RWPE1 (cell line): Measurements from ENCODE around the gene NTM.
"Not testable (repeated sequence)": the region's sequence is repeated elsewhere in the genome, so short reads cannot be mapped to it uniquely, and the experiment has no call there.

Experiments
- CTCF ChIA-PET: fragments of 350-600 bp; sonication (Branson Sonifier 250); formaldehyde crosslinking; extraction: SDS; loops from one replicate; lab custom pipeline; 2021; lab: Yijun Ruan, JAX
- POLR2A ChIA-PET: fragments of 400-600 bp; formaldehyde crosslinking; extraction: SDS; loops from one replicate; lab custom pipeline; 2020; ENCODE audit warnings: antibody characterized with exemption; ENCODE audit not compliant: low non-redundant PET; lab: Yijun Ruan, JAX
- DNase-seq: peaks from one replicate; pipeline ENCODE4 v3.0.0; 2012; ENCODE audit warnings: low spot score
- H3K27ac ChIP-seq: fragments of 450-650 bp; 2 replicates; pipeline ENCODE4 v1.5.1; 2017
- CTCF ChIP-seq: fragments of 450-650 bp; conservative IDR thresholded peaks from 2 replicates; pipeline ENCODE4 v1.5.1; 2017; ENCODE audit warnings: low read depth, mild to moderate bottlenecking

The NTM gene

GRCh38 chr11:131331546-131331945 lies 38.9 kb upstream of the NTM start:
- CTCF ChIA-PET = no interaction called here
- no peak overlapping the region for H3K27ac ChIP-seq

GRCh38 chr11:131334601-131335000 lies 35.8 kb upstream of the NTM start:
- POLR2A ChIA-PET = no interaction called here
- H3K27ac ChIP-seq = no peak overlapping the region
- TF ChIP-seq CTCF = no peak
- no peak for DNase-seq
- CTCF ChIA-PET = no interaction called here

More at GRCh38 chr11:131331546-131331945, 38.9 kb upstream of the NTM start:
- no peak for TF ChIP-seq CTCF
- POLR2A ChIA-PET = no interaction called here
- DNase-seq = no peak

- CTCF ChIA-PET, H3K27ac ChIP-seq, DNase-seq, POLR2A ChIA-PET: not testable (repeated sequence)
Observed at GRCh38 chr11:131341900-131342299, 28.5 kb upstream of the NTM start.

- H3K27ac ChIP-seq, DNase-seq, POLR2A ChIA-PET, CTCF ChIA-PET: not testable (repeated sequence)
Observed at GRCh38 chr11:131342442-131342841, 28.0 kb upstream of the NTM start.

- H3K27ac ChIP-seq = no peak overlapping the region
- no peak for DNase-seq
- POLR2A ChIA-PET = no interaction called here
- CTCF ChIA-PET = no interaction called here
- no peak for TF ChIP-seq CTCF
Observed at GRCh38 chr11:131345406-131345805, 25.0 kb upstream of the NTM start.

GRCh38 chr11:131349368-131350086 lies 20.9 kb upstream of the NTM start:
- no peak for DNase-seq
- no peak for TF ChIP-seq CTCF
- no peak overlapping the region for H3K27ac ChIP-seq
- ChIA-PET POLR2A (no interaction called here), CTCF (no interaction called here)

GRCh38 chr11:131350872-131351271 lies 19.5 kb upstream of the NTM start:
- POLR2A ChIA-PET = no interaction called here
- DNase-seq = no peak
- CTCF ChIA-PET = no interaction called here
- H3K27ac ChIP-seq = no peak overlapping the region
- TF ChIP-seq CTCF = no peak

GRCh38 chr11:131351848-131352247 lies 18.6 kb upstream of the NTM start:
- no peak for DNase-seq
- CTCF ChIA-PET = no interaction called here
- no peak for TF ChIP-seq CTCF
- no peak overlapping the region for H3K27ac ChIP-seq
- POLR2A ChIA-PET = no interaction called here
